ENCODE measurements around the gene SLC7A1.

GRCh38 chr13:29464105-29464679 is 131.3 kb downstream of the SLC7A1 start:
- TF ChIP-seq POLR2A (IDR thresholded peaks at IDR 0.05), result no peak
- no peak for TF ChIP-seq CTCF (IDR thresholded peaks at IDR 0.05)

Measured in suprapubic skin (tissue), 3 donors.